ENCODE results near the gene KRTAP10-9.

The KRTAP10-9 gene

DNA sequence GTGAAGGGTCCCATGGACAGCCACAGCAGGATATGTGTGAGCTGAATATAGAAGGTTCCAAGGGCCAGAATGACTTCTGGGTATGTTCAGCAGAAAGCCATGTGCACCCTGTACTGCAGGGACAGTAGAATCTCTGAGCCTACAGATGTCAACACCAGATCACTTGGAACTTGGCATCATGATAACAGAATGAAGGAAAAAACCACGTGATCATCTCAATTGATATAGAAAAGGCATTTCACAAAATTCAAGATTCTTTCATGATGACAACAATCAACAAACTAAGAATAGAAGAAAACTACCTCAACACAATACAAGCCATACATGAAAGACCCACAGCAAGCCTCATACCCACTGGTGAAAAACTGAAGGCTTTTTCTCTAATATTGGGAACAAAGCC is 40.7 kb downstream of the KRTAP10-9 start:
- DNase-seq: no peak

DNA sequence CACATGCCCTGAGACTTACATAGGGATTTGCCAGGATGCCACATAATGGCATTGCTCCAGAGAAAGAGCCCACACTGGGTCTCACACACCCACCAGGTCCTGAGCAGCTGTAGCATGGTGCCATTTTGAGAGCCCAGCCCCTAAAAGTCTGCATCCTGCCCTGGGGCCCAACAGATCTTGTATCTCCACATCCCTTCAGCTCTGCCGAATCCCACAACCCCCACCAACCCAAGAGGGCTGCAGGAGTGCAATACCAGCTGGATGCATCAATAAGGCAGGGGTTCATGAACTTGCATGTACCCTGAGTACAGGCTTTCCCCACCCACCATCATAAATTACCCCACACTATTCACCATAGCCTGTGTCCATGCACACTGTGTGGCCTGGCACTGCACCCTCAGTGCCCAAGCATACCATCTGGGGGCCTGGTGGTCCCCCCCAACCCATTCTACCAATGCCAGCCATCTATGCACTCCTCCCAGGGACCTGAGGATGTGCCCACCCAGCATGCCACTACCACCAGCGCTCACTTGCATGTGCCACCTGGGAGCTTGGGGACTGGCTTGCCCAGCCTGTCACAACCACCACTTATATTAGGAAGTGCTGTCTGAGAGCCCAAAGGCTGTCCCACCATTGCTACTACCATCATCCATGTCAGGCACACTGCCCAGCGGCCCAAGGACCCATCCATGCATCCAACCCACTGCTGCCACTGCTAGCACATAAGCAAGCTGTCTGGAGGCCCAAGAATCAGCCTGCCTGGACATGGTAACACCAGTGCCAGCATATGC is 43.9 kb downstream of the KRTAP10-9 start:
- DNase-seq: no peak

DNA sequence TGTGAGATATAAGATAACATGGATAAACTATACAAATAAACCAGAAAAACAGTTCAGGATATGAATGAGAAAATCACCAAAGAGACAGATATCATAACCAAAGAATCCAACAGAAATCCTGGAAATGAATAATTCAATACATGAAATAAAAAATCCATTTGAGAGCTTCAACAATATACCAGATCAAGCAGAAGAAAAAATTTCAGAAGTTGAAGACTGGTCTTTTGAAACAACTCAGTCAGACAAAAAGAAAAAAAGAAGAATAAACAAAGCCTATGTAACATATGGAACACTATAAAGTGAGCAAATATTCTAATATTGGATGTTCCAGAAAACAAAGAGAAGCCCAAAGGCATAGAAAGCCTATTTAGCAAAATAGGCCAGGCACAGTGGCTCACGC is 45.0 kb downstream of the KRTAP10-9 start:
- no peak for DNase-seq

DNA sequence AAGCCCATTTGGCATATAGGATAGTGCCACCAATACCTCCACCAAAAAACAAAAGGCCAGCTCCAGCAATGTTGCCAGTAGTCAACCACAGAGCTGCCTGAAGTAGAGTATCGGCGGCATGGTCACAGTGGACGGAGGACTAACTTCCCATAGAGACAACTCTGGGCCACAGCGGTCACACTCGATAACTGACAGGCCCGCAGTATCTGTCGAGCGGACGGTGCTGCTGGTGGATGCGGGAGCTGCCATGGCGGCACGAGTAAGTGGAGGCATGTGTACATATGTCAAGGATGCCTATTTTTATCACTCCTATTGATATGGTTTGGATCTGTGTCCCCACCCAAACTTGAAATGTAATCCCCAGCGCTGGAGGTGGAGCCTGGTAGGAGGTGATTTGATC is 51.0 kb downstream of the KRTAP10-9 start:
- DNase-seq: no peak
